GM08714 (cell line): ENCODE data around the gene CMC1.

Experiments used
- H3K4me3 ChIP-seq: fragments of 200-500 bp; sonication (Bioruptor generic); 2 replicates; pipeline ENCODE4 v1.5.1; 2014; ENCODE audit warnings: mild to moderate bottlenecking, low read length, inconsistent platforms
- ZNF274 ChIP-seq: IDR thresholded peaks from 2 replicates; pipeline ENCODE4 v1.6.1; 2012; ENCODE audit warnings: mild to moderate bottlenecking, low read depth, low read length

The CMC1 gene

DNA sequence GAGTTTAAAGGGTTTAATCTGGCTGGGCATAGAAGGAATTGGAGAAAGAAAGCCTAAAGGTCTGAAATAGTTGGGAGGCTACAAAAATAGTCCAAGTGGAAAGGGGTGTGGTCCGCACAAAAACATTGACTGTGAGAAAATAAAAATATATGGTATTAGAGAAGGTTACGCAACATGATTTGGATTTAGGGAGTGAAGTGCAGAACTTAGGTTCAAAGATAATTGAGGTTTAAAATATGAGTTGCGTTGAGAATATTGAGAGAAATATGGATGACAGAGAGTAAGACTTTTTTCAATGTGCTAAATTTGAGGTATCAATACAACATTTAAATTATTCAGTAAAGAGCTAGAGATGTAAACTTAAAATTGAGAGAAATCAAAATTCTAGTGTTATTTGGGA is 15.4 kb upstream of the CMC1 start:
- no peak for TF ChIP-seq ZNF274

GRCh38 chr3:28228623-28229022 is 12.8 kb upstream of the CMC1 start:
- no peak for TF ChIP-seq ZNF274
- no peak overlapping the region for H3K4me3 ChIP-seq

More for the DNA sequence above, 15.4 kb upstream of the CMC1 start:
- H3K4me3 ChIP-seq, result no peak overlapping the region

DNA sequence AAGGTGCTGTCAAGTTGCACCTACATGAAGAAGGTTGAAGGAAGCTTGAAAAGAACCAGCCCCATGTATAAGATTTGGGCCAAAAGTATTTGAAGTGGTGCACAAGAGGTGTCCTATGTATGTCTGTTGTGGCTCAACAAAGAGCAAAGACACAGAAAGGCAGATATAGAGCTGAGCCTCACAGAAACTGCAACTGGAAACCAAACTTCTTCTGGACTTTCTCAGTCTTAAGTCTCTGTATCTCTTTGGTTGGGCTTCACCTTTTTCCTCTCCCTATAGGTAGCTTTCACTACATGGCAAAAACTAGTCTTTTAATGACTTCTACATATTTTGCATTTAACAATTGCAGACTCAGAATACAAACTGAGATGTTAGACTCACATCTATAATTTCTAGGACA is 8.8 kb upstream of the CMC1 start:
- TF ChIP-seq ZNF274, result no peak
- no peak overlapping the region for H3K4me3 ChIP-seq

DNA sequence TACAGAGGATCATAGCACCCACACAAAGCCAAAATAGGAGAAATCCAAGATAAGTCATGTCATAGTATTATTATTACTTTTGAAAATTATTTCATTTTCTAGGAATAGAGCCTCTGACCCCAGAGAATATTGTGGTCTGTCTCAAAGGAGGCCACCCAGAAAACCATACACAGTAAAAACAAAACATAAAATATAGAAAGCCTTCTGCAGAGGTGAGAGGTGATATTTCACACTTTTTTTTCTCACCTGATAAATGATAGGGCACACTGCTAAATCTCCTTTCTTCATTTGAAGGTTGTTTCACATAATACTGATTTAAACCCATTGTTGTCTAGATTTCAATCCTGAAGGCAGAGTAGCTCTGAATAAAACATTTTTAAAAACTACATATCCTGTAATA is 7.0 kb upstream of the CMC1 start:
- no peak overlapping the region for H3K4me3 ChIP-seq
- TF ChIP-seq ZNF274, result no peak

DNA sequence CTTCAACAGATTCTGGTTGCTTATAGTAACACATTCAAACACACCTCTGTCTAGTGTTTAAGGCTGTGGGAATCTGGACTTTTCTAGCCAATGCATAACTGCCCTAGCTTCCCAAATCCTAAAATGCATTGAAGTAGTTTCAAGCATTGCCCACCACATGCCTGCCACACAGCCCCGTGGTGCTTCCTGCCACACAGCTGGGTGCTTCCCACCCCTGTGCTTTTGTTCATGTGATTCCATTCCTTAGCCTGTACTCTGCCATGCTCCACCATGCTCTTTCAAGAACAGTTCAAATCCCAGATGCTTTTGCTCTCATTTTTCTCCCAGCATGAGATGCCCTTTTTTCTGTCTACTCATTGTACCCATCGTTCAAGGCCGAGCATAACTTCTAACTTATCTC is 2.3 kb upstream of the CMC1 start:
- no peak for TF ChIP-seq ZNF274
- H3K4me3 ChIP-seq, result no peak overlapping the region

GRCh38 chr3:28240441-28240840 is 978 bp upstream of the CMC1 start:
- no peak overlapping the region for H3K4me3 ChIP-seq
- TF ChIP-seq ZNF274, result no peak

DNA sequence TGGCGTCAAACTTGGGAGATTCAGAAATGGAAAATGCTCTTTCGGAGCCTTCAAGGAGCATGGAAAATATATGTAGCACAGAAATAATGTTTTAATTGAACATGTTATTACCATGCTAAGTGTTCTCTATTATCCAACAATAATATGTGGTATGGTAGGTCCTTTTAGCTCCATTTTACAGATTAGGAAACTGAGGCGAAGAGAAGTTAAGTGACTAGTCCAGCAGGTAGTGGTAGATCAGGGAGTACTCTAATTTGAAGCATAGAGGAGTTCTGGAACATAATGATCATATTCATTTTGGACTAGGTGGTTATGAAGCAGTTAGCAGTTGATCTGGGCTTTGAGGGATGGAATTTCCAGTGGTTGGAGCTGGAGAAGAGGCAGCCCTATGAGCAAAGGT is 1.1 kb downstream of the CMC1 start:
- no peak for TF ChIP-seq ZNF274
- peak overlapping the region; percentile 95 for H3K4me3 ChIP-seq

- TF ChIP-seq ZNF274, result no peak
- no peak overlapping the region for H3K4me3 ChIP-seq
Observed at GRCh38 chr3:28243424-28244106, 2.1 kb downstream of the CMC1 start.

DNA sequence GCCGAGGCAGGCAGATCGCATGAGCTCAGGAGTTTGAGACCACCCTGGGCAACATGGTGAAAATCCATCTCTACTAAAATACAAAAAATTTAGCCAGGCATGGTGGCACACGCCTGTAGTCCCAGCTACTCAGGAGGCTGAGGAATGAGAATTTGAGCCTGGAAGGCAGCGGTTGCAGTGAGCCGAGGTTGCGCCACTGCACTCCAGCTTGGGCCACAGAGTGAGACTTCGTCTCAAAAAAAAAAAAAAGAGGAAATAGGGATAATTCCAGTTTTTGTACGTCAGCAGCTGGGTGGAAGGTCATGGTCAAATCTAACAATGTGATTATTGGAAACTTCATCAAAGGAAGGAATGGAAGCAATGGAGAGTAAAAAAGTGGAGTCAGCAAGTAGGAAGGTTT is 3.1 kb downstream of the CMC1 start:
- no peak overlapping the region for H3K4me3 ChIP-seq
- TF ChIP-seq ZNF274, result no peak

DNA sequence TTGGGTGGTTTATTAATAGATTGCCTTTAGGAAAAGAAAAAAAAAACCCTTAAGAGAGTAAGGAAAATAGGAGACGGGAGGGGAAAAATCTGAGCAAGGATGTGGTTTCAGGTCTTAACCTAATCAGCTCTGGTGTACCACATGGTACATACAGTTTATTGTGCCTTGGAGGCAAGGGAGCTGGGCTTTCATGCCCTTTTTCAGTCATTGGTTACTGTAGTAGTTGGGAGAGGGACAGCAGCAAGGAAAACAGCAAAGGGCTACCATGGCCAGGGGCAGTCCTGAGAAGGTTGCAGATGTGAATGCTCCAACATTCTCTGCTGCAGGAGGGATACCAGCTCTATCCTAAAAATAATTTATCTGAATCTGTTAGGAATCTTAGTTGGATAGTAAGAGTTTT is 5.9 kb downstream of the CMC1 start:
- no peak for TF ChIP-seq ZNF274
- no peak overlapping the region for H3K4me3 ChIP-seq

GRCh38 chr3:28250999-28251398 is 9.6 kb downstream of the CMC1 start:
- H3K4me3 ChIP-seq, result no peak overlapping the region
- no peak for TF ChIP-seq ZNF274

DNA sequence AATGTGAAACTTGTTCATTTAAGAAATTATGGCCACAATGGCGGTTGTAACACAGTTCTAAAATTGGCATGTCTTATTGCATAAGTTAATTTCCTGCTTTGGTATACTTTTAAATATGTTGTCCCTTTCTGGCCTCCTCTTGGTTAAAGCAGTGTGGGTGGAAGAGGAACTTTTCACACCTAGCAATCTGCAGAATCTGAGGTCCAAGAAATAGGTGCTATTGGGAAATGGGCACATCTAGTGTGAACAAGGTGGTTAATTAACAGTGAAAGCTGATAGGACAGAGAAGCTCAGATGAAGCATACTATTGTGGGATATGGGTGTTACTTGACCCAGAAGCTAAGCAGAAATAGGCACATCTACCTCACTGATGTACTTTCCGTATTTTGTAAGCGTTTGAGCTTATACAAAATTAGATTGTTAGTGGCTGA is 10.6 kb downstream of the CMC1 start:
- TF ChIP-seq ZNF274, result no peak

DNA sequence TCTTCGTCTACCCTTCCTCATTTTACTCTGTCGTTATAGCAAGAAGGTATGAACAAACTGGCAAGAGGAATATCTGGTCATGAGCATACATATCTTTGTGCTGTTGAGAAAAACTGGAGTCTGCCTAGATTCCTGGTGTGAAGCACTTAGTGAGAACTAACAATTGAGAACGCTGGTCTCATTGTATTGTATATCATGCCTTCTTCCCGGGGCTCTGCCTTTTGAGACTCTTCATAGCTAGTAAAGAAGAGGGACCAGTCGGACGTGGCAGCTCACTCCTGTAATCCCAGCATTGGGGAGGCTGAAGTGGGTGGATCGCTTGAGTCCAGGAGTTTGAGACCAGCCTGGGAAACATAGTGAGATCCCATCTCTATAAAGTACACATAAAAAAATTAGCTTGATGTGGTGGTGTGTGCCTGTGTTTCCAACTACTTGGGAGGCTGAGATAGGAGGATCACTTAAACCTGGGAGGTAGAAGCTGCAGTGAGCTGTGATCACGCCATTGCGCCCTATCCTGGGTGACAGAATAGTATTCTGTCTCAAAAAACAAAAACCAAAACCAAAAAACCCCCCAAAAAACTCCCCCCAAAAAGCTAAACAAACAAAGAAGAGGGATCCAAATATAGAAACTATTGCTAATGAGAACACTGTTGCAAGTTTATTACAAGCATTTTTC is 11.8 kb downstream of the CMC1 start:
- no peak for TF ChIP-seq ZNF274
- H3K4me3 ChIP-seq, result no peak overlapping the region

More for the DNA sequence above, 10.6 kb downstream of the CMC1 start:
- no peak overlapping the region for H3K4me3 ChIP-seq

- no peak overlapping the region for H3K4me3 ChIP-seq
- no peak for TF ChIP-seq ZNF274
Observed at GRCh38 chr3:28262001-28262400, 20.6 kb downstream of the CMC1 start.

GRCh38 chr3:28265641-28266040 is 24.2 kb downstream of the CMC1 start:
- H3K4me3 ChIP-seq, result no peak overlapping the region
- TF ChIP-seq ZNF274, result no peak
